ENCODE measurements around the gene MORF4L1. TPM values are rescaled to one million over a fixed set of nuclear protein-coding genes. Genes with fewer than 3 reads are reported as not detected.
"Not testable (repeated sequence)": the region's sequence is repeated elsewhere in the genome, so short reads cannot be mapped to it uniquely, and the experiment has no call there.

Gene MORF4L1
- total RNA-seq, 4 donors from 2014 or later = 103 to 149 (median 127) TPM

DNA sequence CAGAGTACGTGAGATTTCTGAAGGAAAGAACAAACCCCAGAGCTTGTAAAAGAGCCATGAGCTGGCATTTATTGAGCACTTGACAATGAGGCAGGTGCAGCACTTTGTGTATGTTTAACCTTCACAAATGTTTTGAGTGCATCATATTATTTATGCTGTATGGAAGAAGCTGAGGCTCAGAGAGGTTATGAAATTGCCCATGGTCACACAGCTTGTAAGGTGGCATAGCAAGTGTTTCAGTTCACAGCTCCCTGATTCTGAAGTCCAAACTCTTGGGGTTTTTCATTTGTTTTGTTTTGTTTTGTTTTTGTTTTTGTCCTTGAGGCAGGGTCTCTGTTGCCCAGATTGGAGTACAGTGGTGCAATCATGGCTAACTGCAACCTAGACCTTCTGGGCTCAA is 36.4 kb upstream of the MORF4L1 start:
- Histone ChIP-seq H3K4me1 (no peaks in the 10 kb centered on the region), H3K36me3 (no peaks in the 10 kb centered on the region), H3K4me3 (no peak overlapping the region), H3K9me3 (no peaks in the 10 kb centered on the region), H3K27me3 (peaks cover 12% of the 10 kb centered on the region), H3K27ac (no peak overlapping the region)
- no peak for TF ChIP-seq EP300 (IDR thresholded peaks at IDR 0.05)
- TF ChIP-seq POLR2A (IDR thresholded peaks at IDR 0.05) = no peak
- 96% methylated on average over 1 of the region's 1 CpG for WGBS
- DNase-seq (ENCODE audit: low spot score in 2 of 2) = no peak

DNA sequence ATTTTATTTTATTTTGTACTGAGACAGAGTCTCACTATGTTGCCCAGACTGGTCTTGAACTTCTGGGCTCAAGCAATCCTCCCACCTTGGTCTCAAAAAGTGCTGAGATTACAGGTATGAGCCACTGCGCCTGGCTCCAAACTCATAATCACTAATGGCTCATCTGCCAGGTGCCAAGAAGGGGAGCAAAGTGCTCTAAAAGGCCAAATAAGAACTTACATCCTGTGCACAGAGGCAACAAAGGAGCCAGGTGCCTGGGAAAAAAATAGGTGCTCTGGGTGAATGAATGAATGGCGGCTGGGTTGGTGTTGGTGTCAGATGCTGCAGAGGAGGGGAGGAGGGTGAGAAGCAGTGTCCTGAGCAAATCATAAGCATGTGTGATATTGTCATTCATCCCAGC is 35.6 kb upstream of the MORF4L1 start:
- H3K27ac ChIP-seq = no peak overlapping the region
- no peak overlapping the region for H3K4me3 ChIP-seq
- WGBS = 77% methylated on average over 2 of the region's 2 CpGs
- H3K9me3 ChIP-seq = no peaks in the 10 kb centered on the region
- H3K27me3 ChIP-seq = peaks cover 4% of the 10 kb centered on the region
- H3K36me3 ChIP-seq = no peaks in the 10 kb centered on the region
- H3K4me1 ChIP-seq = no peaks in the 10 kb centered on the region
- DNase-seq (ENCODE audit: low spot score in 2 of 2) = no peak
- TF ChIP-seq EP300 (IDR thresholded peaks at IDR 0.05) (no peak), POLR2AphosphoS5 (IDR thresholded peaks at IDR 0.05) (no peak), POLR2A (IDR thresholded peaks at IDR 0.05) (no peak)
- TF ChIP-seq, protein P1, sequence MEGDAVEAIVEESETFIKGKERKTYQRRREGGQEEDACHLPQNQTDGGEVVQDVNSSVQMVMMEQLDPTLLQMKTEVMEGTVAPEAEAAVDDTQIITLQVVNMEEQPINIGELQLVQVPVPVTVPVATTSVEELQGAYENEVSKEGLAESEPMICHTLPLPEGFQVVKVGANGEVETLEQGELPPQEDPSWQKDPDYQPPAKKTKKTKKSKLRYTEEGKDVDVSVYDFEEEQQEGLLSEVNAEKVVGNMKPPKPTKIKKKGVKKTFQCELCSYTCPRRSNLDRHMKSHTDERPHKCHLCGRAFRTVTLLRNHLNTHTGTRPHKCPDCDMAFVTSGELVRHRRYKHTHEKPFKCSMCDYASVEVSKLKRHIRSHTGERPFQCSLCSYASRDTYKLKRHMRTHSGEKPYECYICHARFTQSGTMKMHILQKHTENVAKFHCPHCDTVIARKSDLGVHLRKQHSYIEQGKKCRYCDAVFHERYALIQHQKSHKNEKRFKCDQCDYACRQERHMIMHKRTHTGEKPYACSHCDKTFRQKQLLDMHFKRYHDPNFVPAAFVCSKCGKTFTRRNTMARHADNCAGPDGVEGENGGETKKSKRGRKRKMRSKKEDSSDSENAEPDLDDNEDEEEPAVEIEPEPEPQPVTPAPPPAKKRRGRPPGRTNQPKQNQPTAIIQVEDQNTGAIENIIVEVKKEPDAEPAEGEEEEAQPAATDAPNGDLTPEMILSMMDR (IDR thresholded peaks at IDR 0.05) = no peak

DNA sequence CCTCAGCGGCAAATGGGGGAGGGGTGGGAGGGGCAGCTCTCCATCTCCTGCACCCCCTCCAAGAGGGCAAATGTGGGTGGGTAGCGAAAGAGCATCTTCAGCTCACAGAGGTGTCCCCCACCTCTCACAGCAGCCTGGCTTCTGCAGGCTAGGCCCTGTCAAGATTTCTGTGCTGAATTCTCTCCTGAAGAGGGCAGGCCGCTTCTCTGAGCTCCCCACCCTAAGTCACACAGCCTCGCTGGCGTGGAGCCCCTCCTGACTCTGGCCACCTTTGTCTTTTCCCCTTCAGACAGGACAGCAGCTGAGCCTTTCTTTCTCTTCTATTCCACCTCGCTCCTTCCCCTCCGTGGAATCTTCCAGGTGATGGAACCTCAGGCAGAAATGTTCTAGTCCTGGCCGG is 35.1 kb upstream of the MORF4L1 start:
- WGBS = 80% methylated on average over 8 of the region's 8 CpGs
- no peaks in the 10 kb centered on the region for H3K36me3 ChIP-seq
- TF ChIP-seq EP300 (IDR thresholded peaks at IDR 0.05) = no peak
- TF ChIP-seq POLR2AphosphoS5 (IDR thresholded peaks at IDR 0.05) = no peak
- TF ChIP-seq, protein P1 (IDR thresholded peaks at IDR 0.05) = no peak
- TF ChIP-seq POLR2A (IDR thresholded peaks at IDR 0.05) = no peak
- no peak overlapping the region for H3K4me3 ChIP-seq
- no peak overlapping the region for H3K27ac ChIP-seq
- peaks cover 2% of the 10 kb centered on the region for H3K27me3 ChIP-seq
- no peaks in the 10 kb centered on the region for H3K4me1 ChIP-seq
- no peaks in the 10 kb centered on the region for H3K9me3 ChIP-seq
- no peak for DNase-seq (ENCODE audit: low spot score in 2 of 2)

DNA sequence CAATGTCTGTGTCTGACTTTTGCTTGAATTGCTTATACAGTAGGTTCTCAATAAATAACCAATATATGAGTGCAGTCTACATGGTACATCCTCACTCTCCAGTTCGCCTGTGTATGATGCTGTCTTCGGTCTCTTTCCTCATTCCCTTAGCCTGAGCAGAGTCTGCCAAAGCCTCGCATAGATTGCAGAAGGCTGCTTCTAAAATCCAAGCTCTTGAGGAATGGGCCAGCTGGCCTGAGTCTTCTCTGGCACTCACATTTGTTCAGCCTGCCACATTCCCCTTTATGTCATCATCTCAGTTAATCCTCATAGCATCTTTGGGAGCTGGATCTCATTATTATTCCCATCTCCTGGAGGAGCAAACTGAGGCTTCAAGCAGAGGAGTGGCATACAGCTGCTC is 34.2 kb upstream of the MORF4L1 start:
- 39% methylated on average over 3 of the region's 3 CpGs for WGBS
- H3K27me3 ChIP-seq = no peaks in the 10 kb centered on the region
- TF ChIP-seq, protein P1 (IDR thresholded peaks at IDR 0.05) = no peak
- no peak for TF ChIP-seq EP300 (IDR thresholded peaks at IDR 0.05)
- TF ChIP-seq POLR2AphosphoS5 (IDR thresholded peaks at IDR 0.05) = no peak
- no peak for TF ChIP-seq POLR2A (IDR thresholded peaks at IDR 0.05)

DNA sequence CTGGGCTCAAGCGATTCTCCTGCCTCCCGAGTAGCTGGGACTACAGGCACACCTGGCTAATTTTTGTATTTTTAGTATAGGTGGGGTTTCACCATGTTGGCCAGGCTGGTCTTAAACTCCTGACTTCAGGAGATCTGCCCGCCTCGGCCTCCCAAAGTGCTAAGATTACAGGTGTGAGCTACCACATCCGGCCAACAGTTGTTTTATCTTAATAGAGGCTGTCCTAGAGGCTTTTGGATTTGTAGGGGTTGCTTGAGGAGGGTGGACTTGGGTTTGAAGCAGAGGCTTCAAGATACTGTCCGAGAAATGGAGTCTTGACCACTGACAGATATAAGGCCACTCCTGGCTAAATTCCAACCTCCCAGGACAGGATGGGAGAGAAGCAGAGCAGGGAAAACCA is 33.5 kb upstream of the MORF4L1 start:
- not testable (repeated sequence) for H3K9me3 ChIP-seq, H3K27ac ChIP-seq, H3K4me1 ChIP-seq, H3K27me3 ChIP-seq, H3K36me3 ChIP-seq, H3K4me3 ChIP-seq
- peak in 1 of 2 donors; percentile 5 for DNase-seq (ENCODE audit: low spot score in 2 of 2)
- 79% methylated on average over 6 of the region's 6 CpGs for WGBS

More for the DNA sequence above, 34.2 kb upstream of the MORF4L1 start:
- DNase-seq (ENCODE audit: low spot score in 2 of 2) = no peak
- no peak overlapping the region for H3K4me3 ChIP-seq
- H3K36me3 ChIP-seq = no peaks in the 10 kb centered on the region
- H3K27ac ChIP-seq = no peak overlapping the region
- H3K4me1 ChIP-seq = no peaks in the 10 kb centered on the region
- no peaks in the 10 kb centered on the region for H3K9me3 ChIP-seq

DNA sequence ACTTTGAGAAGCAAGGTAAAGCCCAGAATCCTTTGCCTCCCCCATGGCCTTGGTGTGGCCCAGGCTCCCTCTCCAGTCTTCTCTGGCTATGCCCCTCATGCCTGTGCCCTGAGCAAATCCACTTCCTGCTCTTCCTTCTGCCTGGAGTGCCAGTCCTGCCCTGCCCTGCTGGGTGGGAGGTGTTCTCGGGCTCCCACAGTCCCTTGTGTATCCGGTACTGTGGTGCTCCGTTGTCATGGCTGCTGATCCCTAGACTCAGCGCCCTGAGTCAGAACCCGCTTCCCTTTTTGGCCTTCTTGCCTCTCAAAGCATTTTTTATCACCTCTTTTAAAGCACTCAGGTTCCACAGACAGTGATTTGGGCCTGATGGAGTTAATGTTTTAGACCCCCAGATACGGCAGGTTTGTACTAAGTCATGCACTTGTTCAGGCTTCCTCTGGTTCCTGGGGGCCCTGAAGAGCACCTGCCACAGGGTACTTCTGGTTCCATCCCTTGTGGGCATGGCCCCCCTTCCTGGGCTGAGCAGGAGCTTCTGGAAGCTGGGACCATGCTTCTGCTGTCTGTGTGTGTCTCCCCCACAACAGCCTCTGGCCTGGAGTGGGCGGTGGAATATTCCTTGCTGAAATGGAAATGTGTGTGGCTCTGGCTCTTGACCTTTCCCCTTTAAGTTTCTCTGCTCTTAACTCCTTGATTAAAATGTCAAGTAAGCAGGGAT is 31.9 kb upstream of the MORF4L1 start:
- H3K36me3 ChIP-seq = no peaks in the 10 kb centered on the region
- 73% methylated on average over 7 of the region's 7 CpGs for WGBS
- TF ChIP-seq POLR2AphosphoS5 (IDR thresholded peaks at IDR 0.05) (no peak), POLR2A (IDR thresholded peaks at IDR 0.05) (no peak), EP300 (IDR thresholded peaks at IDR 0.05) (no peak)
- TF ChIP-seq, protein P1 (IDR thresholded peaks at IDR 0.05) = no peak
- H3K27me3 ChIP-seq = no peaks in the 10 kb centered on the region
- no peak overlapping the region for H3K27ac ChIP-seq
- no peaks in the 10 kb centered on the region for H3K4me1 ChIP-seq
- no peaks in the 10 kb centered on the region for H3K9me3 ChIP-seq
- peak in 1 of 2 donors; percentile 60 for DNase-seq (ENCODE audit: low spot score in 2 of 2)
- no peak overlapping the region for H3K4me3 ChIP-seq
